Measurements from ENCODE around the gene ALG6. TPM values are rescaled to one million over a fixed set of nuclear protein-coding genes. Genes with fewer than 3 reads are reported as not detected.

Gene ALG6
- 1 to 10 TPM; 9.9 to 10.0 TPM for total RNA-seq
- polyA plus RNA-seq (ENCODE audit: insufficient read depth, low read depth, low replicate concordance), result 7.8 TPM
- long read RNA-seq, donor 1, partial matches to known transcripts, result 0 of 6 reads
- long read RNA-seq, donor 1, other reads (novel, unspliced or antisense), result 5 of 6 reads
- long read RNA-seq, donor 2, result 0 reads

DNA sequence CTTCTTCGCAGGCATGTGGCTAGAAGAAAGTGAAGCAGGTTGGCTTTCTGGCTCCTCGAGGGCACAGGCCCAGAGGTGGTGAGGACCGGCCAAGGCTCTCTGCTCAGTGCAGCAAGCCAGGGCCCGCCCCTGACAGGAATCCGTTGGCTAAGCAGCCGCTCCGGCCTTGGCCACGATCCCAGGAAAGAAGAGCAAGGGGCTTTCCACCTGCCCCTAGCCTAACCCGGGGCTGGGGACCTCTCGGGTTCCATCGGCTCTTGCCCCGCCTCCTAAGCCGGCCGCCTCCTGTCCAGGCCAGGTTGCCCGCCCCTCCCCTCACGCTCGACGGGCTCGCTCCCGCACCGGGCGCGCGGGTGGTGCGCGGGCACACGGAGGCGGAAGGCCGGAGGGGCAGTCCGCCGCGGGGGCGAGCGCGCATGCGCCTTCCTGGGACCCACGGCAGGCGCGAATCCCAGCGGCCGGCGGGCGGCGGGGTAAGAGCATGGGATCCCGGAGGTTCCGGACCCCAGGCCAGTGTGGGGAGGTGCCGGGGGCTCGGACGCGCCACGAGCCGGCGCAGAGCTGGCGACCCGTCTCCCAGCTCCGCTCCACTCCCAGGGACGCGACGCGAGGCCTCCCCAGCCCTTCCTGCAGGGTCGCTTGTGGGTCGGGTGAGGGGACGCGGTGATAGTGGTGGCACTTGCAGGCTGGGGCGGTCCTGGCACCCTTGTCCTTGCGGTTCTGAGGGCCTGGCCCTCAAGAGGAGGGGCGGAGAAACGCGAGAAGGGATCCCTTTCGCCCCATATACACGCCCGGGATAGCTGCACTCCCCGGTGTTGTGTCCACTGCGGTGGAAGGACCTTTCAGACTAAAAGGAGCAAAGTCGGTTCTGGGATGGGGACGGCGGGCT lies at the start of gene ALG6:
ALG6 (plus strand) TSS at position 413 of the 889 bp plus-strand sequence. CDS start 3,351 bp downstream, outside the sequence.
- peaks cover 9% of the 10 kb centered on the region for H3K4me1 ChIP-seq
- peak within 1 kb of the TSS; percentile 83 to 87 for H3K4me3 ChIP-seq
- no peaks in the 10 kb centered on the region for H3K27me3 ChIP-seq
- intact Hi-C loops (cut with DNase I; ENCODE audit: low total_unique reads), result no loop called here
- DNase-seq, result peak; percentile 95
- H3K9me3 ChIP-seq, result no peaks in the 10 kb centered on the region
- H3K27ac ChIP-seq, result peak within 1 kb of the TSS; percentile 60 to 64
- no peaks in the 10 kb centered on the region for H3K36me3 ChIP-seq (ENCODE audit: low read depth, missing control alignments)
- 0 to 1% methylated on average over 11 to 68 of the region's 77 CpGs for WGBS, 2 donors
- TF ChIP-seq, protein P1, sequence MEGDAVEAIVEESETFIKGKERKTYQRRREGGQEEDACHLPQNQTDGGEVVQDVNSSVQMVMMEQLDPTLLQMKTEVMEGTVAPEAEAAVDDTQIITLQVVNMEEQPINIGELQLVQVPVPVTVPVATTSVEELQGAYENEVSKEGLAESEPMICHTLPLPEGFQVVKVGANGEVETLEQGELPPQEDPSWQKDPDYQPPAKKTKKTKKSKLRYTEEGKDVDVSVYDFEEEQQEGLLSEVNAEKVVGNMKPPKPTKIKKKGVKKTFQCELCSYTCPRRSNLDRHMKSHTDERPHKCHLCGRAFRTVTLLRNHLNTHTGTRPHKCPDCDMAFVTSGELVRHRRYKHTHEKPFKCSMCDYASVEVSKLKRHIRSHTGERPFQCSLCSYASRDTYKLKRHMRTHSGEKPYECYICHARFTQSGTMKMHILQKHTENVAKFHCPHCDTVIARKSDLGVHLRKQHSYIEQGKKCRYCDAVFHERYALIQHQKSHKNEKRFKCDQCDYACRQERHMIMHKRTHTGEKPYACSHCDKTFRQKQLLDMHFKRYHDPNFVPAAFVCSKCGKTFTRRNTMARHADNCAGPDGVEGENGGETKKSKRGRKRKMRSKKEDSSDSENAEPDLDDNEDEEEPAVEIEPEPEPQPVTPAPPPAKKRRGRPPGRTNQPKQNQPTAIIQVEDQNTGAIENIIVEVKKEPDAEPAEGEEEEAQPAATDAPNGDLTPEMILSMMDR (IDR thresholded peaks at IDR 0.05), result no peak

DNA sequence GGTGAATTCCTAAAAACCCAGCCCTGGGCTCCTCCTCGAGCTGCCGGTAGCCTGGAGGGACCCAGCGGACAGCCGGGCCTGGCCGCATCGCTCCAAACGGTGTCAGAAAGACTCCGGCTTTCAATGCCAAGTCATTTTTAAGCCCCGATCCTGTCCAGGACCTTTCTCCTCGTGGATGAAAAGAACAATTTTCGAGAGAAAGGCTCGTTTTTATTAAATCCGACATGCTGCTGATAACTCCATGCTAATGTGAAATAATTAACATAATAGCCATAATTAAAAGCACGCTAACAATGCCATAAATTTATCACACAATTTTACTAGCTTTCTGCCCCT lies 49.6 kb upstream of the ALG6 start:
- no peak for DNase-seq
- Histone ChIP-seq H3K27ac (peak overlapping the region in 1 of 2 donors; percentile 9), H3K4me1 (peaks cover 13% of the 10 kb centered on the region), H3K4me3 (peak overlapping the region; percentile 49 to 52), H3K27me3 (no peaks in the 10 kb centered on the region), H3K9me3 (no peaks in the 10 kb centered on the region), H3K36me3 (ENCODE audit: low read depth, missing control alignments) (no peaks in the 10 kb centered on the region)
- TF ChIP-seq, protein P1 (IDR thresholded peaks at IDR 0.05), result no peak
- WGBS, 2 donors, result 9 to 14% methylated on average over 14 of the region's 14 CpGs
- intact Hi-C loops (cut with DNase I; ENCODE audit: low total_unique reads), result no loop called here

DNA sequence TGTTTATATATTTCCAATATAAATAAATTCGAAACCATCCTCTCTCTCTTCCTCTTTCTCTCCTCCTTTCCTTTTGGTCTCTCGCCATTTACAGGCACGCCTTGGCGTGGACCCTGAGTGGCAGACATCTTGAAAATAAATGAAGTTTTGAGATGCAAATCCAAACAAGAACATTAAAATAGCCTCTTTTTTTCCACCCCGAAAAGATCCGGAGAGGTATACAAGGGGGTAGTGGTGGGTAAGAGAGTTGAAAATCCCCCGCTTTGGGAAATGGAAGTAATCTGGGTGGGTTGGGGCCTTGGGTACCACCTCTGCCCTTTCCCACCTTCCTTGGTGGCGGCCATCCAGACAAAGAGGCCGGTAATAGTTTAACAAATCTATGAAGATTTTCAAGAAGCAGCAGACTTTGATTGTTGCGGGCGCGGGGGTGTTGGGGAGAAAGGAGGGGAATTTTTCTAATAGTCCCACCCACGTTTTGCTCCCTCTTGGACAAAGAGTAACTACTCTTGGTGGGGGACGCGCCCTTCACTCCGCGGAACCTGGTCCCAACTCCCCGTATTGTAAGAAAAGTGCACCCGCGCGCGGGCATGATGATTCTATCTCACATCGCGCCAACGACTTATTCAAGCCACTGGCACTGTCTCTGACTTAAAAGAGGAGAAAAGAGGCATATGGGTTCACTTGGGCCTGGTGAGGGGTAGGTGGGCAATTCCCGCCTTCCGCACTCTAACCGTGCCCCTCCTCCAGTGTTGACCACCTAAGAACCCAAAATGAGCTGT lies 49.0 kb upstream of the ALG6 start:
- no peak for DNase-seq
- Histone ChIP-seq H3K27ac (no peak overlapping the region), H3K4me1 (peaks cover 14% of the 10 kb centered on the region), H3K9me3 (no peaks in the 10 kb centered on the region), H3K27me3 (no peaks in the 10 kb centered on the region), H3K36me3 (ENCODE audit: low read depth, missing control alignments) (no peaks in the 10 kb centered on the region), H3K4me3 (peak overlapping the region in 1 of 2 donors; percentile 52)
- 13 to 14% methylated on average over 28 of the region's 28 CpGs for whole genome bisulfite sequencing, 2 donors
- intact Hi-C loops (cut with DNase I; ENCODE audit: low total_unique reads), result no loop called here
- TF ChIP-seq POLR2A (IDR thresholded peaks at IDR 0.05), result no peak
- TF ChIP-seq, protein P1 (IDR thresholded peaks at IDR 0.05), result no peak

DNA sequence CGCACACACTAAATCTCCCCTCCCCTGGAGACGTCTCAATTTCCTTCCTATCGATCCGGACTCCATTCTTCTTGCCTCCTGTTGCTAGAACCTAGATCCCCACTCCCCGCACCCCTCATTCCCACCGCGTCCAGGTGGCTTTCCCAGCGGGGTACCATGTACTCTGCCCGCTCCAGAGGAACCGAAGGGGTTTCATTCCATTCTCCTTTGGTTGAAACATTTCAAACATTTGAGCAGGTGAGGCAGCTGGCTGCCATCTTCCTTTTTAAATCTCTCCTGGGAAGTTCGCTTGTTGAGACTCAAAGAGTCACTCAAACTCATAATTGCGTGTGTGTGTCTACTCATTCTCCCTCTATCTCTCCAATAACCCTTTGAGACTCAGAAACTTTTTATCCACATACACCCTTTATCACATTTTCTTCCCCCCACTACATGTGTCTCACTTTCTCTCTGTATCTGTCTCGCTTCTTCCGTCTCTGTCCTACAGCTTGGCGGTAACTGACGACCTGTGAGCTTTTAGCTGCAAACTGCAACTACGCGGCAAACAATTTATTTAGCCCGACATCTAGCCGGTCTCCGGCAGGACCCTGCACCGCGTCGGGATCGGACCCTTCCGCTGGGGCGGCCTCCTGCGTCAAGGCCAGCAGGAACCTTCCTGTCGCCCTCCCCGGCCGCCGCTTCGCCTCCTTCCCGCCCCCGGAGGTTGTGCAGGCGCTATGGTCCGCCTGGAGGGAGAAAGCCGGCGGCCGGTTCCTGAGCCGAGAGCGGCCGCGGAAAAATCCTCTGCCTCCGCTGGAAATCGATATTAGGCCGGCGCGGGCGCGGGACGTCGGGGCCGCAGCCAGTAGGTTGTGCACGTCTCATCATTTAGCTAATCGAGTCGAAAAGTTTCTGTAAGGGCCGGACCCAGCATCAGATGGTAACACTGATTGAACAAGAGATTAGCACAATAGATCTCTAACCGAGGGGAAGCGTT lies 48.1 kb upstream of the ALG6 start:
- TF ChIP-seq POLR2A (IDR thresholded peaks at IDR 0.05), result no peak
- TF ChIP-seq, protein P1 (IDR thresholded peaks at IDR 0.05), result no peak
- intact Hi-C loops (cut with DNase I; ENCODE audit: low total_unique reads), result no loop called here
- no peak for DNase-seq
- H3K4me3 ChIP-seq, result no peak overlapping the region
- H3K4me1 ChIP-seq, result peaks cover 14% of the 10 kb centered on the region
- no peaks in the 10 kb centered on the region for H3K36me3 ChIP-seq (ENCODE audit: low read depth, missing control alignments)
- WGBS, 2 donors, result 7 to 15% methylated on average over 20 to 58 of the region's 60 CpGs
- H3K9me3 ChIP-seq, result no peaks in the 10 kb centered on the region
- no peaks in the 10 kb centered on the region for H3K27me3 ChIP-seq
- H3K27ac ChIP-seq, result no peak overlapping the region
